NCI-H1105 (cell line): Measurements from ENCODE around the gene KRTAP4-2.
"Not testable (repeated sequence)": the region's sequence is repeated elsewhere in the genome, so short reads cannot be mapped to it uniquely, and the experiment has no call there.

ENCODE experiments used
- DNase-seq: peaks from one replicate; lab custom pipeline; 2025; lab: John Stamatoyannopoulos, UW

The KRTAP4-2 gene

GRCh38 chr17:41160648-41161047, 17.4 kb downstream of the KRTAP4-2 start, which contains the start of gene KRTAP4-4:
Gene KRTAP4-4 (minus strand): TSS chr17:41160748. CDS start chr17:41160691, 57 bp downstream.
- DNase-seq: no peak

DNA sequence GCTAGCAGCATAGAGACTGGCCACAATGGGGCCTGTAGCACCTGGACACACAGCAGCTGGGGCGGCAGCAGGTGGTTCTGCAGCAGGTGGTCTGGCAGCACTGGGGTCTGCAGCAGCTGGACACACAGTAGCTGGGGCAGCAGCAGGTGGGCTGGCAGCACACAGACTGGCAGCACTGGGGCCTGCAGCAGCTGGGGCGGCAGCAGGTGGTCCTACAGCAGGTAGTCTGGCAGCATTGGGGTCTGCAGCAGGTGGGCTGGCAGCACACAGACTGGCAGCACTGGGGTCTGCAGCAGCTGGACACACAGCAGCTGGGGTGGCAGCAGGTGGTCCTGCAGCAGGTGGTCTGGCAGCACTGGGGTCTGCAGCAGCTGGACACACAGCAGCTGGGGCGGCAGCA, 17.8 kb downstream of the KRTAP4-2 start:
- not testable (repeated sequence) for DNase-seq

DNA sequence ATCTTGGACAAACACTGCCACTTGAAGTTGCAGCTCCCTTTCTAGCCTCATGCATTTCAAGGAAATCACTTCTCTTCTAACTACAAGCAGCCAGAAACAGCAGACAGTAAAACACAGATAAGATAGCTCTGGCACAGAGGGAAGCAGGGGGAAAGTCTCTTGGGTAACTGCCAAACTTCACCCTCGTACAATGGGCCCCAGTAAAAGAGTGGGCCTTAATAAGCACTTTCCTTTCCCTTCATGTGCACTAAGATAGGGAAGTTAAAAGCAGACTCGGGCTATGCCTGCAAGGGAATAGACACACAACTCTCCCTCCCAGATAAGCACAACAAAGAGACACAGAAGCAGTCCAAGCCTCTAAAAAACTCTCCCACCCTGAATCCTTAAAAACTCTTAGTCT, 24.2 kb downstream of the KRTAP4-2 start:
- DNase-seq: no peak

- DNase-seq: no peak
Observed at GRCh38 chr17:41151525-41151924, 26.5 kb downstream of the KRTAP4-2 start.

DNA sequence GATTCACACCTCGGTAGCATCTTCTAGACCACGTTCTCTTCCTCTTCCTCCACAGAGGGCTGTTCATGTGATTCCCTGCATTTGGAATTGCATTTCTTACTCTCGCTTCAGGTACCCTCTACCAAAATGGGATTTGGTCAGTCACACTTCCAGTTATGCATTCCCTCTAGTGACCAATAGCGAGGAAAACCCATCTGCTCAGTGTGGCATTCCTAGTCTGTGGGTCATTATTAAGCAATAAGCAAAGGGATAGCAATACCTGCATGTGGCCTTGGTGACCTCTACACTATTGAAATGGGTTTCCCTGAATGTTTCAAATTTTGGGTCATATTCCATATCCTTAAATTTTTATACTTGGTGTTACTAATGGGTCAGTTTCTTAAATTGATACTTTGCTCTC, 28.0 kb downstream of the KRTAP4-2 start:
- no peak for DNase-seq

DNA sequence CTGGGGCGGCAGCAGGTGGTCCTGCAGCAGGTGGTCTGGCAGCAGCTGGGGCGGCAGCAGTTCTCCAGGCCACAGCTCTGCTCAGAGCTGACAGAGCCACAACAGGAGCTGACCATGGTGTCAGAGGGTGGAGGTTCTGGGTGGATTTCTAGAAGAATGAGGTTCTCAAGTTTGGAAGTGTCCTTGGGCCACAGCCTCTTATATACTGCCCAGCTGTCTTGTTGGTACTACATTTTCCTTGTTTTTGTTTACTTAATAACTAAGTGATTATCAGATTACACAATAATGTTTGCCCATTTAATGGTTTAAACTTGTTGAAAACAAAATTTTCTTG, 28.4 kb downstream of the KRTAP4-2 start, which contains the start of gene KRTAP4-5:
Gene KRTAP4-5 (minus strand): TSS at position 174 of the 334 bp plus-strand sequence. CDS start 58 bp downstream, at position 116.
- DNase-seq: no peak

- DNase-seq: not testable (repeated sequence)
Observed at GRCh38 chr17:41148971-41149651, 28.9 kb downstream of the KRTAP4-2 start.

GRCh38 chr17:41147531-41148204, 30.4 kb downstream of the KRTAP4-2 start:
- no peak for DNase-seq

DNA sequence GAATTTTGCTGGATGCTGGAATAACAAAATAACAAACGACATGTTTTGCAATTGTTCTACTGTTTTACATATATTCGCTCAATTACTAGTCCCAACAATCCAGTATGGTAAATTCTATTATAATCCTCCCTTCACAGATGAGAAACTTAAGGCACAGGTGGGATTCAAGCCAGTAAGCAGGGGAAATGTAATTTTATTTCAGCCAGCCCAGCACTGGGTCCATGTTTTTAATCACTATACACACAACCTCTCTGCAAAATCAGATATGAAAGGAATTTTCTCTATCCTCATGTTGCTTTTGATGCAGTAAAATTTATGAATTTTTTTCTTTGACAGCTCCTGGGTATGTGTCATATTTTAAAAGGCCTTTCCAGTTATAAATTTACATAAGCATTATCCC, 32.8 kb downstream of the KRTAP4-2 start:
- DNase-seq: no peak

DNA sequence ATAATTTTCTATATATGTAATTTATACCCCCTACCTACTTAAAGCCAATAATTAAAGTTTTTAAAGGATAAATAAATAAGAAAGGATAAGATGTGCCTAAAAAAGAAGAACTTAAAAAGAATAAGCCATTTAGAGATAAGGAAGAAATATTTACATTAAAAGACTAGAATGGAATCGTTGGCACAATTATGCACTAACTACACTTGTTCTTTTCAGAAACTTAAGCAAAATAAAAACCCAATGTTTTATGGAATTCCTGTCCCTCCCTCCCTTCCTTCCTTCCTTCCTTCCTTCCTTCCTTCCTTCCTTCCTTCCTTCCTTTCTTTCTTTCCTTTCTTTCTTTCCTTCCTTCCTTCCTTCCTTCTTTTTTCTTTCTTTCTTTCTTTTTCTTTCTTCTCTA, 33.2 kb downstream of the KRTAP4-2 start:
- no peak for DNase-seq

DNA sequence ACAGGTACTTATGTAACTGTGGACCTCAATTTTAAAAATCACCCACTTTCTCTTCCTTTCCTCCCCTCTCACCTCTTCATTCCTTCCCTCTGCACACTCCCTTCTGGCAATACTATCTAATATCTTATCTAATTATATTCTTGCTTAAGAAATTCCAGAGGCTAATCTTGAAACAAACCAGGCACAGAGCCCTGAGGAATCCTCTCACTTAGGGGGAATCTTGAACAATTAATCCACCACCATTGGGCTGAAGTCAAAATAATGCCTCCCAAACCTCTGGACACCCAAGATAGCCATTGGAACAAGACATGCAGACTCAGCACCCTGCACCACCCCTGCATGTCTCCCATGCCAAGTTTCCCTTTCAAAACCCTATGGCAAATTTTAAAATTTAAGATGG, 36.7 kb downstream of the KRTAP4-2 start:
- no peak for DNase-seq

- no peak for DNase-seq
Observed at GRCh38 chr17:41140360-41141131, 37.5 kb downstream of the KRTAP4-2 start, which contains the start of gene KRTAP4-6. Gene KRTAP4-6 (minus strand): TSS chr17:41140544. CDS start chr17:41140487, 57 bp downstream.

- DNase-seq: not testable (repeated sequence)
Observed at GRCh38 chr17:41139865-41140264, 38.2 kb downstream of the KRTAP4-2 start.

DNA sequence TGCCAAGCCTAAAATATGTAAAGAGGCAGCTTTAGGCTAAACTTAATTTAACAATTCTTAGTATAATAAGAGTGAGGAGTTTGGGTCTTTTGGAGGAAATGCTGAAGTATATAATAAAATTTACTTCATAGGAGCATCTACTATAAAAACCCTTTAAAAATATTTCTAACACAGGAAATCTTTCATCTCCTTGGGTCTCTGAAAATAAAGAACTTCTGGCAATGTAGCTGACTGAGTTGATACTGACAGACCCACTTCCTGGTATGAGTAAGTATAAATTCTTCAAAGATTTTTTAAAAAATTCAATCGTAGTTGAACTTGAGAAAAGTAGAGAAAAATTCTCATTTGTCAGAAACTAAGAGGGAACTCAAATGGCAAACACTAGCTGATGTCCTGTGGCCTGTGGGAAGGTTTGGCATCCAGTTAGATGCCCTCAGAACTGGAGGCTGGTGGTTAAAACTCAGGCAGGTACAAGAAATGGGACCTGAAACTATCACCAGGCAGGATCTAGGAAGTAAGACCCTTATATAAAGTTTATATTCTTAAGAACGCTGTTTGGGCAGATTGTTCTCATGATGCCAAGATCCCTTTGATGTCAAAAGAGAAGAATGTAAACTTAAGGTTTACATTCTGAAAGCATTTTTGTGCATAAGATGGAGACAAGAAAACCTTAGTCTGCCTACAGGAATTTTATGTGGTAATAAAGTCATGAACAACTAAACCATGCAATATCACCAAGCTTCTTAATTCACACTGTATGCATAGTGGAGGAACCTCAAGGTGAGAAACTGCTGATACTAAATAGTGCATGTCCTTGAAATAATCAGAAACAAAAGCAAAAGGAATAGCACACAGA, 43.9 kb downstream of the KRTAP4-2 start:
- no peak for DNase-seq

- DNase-seq: no peak
Observed at GRCh38 chr17:41131979-41132378, 46.0 kb downstream of the KRTAP4-2 start.
